MCF 10A (cell line): ENCODE results near the gene SH3D19. TPM values are rescaled to one million over a fixed set of nuclear protein-coding genes. Genes with fewer than 3 reads are reported as not detected.

Experiments used
- BruUV-seq: library from RNA; stranded (reverse); fragments of 400-500 nt; replicated peaks from 2 replicates; lab custom pipeline; 2021; lab: Mats Ljungman, UMichigan
- CTCF ChIA-PET: fragments of 300-600 bp; sonication (Branson Sonifier 250); formaldehyde crosslinking; extraction: SDS; loops from one replicate; lab custom pipeline; 2021; ENCODE audit warnings: antibody characterized with exemption, inconsistent platforms; lab: Yijun Ruan, JAX
- POLR2A ChIA-PET: fragments of 300-600, 350-650 bp; sonication (Branson Sonifier 250); formaldehyde crosslinking; extraction: SDS; loops from one replicate; lab custom pipeline; 2020; ENCODE audit warnings: antibody characterized with exemption, inconsistent platforms; lab: Yijun Ruan, JAX
- DNase-seq: peaks from one replicate; pipeline ENCODE4 v3.0.0-alpha.2; 2018; ENCODE audit not compliant: unreplicated experiment
- H3K27ac Mint-ChIP-seq: one replicate; pipeline ENCODE4 v1.8.0; 2022; ENCODE audit warnings: mild to moderate bottlenecking, low read depth, mixed read lengths; ENCODE audit not compliant: unreplicated experiment
- H3K27me3 Mint-ChIP-seq: one replicate; pipeline ENCODE4 v1.8.0; 2022; ENCODE audit warnings: mixed read lengths; ENCODE audit not compliant: insufficient read depth, unreplicated experiment
- H3K36me3 Mint-ChIP-seq: one replicate; pipeline ENCODE4 v1.8.0; 2022; ENCODE audit warnings: mild to moderate bottlenecking, moderate library complexity, mixed read lengths; ENCODE audit not compliant: insufficient read depth, unreplicated experiment
- H3K4me1 Mint-ChIP-seq: one replicate; pipeline ENCODE4 v1.8.0; 2022; ENCODE audit warnings: mixed read lengths; ENCODE audit not compliant: insufficient read depth, unreplicated experiment
- H3K4me3 Mint-ChIP-seq: one replicate; pipeline ENCODE4 v1.8.0; 2022; ENCODE audit warnings: mild to moderate bottlenecking, moderate library complexity, mixed read lengths; ENCODE audit not compliant: unreplicated experiment
- H3K9me3 Mint-ChIP-seq: one replicate; pipeline ENCODE4 v1.8.0; 2022; ENCODE audit warnings: mixed read lengths; ENCODE audit not compliant: unreplicated experiment
- intact Hi-C: fragments of 100-400 bp; cut with micrococcal nuclease; formaldehyde crosslinking; loops from 2 replicates; pipeline ENCODE4 v1.14.1; 2022
- total RNA-seq: library from RNA; stranded (reverse); gene quantifications from 2 replicates; pipeline ENCODE4 v1.2.3, GENCODE V29; 2022
- TF ChIP-seq, protein P1 (sequence below): fragments of 200-600 bp; IDR thresholded peaks from one replicate; pipeline ENCODE4 v1.8.0; 2022; ENCODE audit warnings: antibody characterized with exemption, mild to moderate bottlenecking; ENCODE audit not compliant: unreplicated experiment

Gene SH3D19
- total RNA-seq, 1 experiment from 2014 or later = 51.3 TPM

DNA sequence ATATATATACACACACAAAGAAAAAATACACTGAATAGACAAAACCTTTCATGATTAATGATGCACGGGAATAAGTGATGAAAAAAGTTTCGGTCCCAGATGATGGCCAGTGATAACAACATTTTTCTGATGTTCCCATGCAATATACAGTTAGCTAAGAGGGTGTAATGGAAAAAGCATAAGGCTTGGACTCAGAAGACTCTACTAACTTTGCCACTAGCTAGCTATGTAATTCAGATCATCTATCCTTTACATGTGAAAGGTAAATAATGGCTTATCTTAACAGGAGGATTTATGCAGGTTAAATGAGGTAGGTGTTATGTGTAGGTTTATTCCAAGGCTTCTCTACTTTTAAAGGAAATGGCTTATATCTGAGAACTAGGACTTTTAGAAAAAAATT is 221.6 kb downstream of the SH3D19 start:
- H3K36me3 Mint-ChIP-seq = peaks cover 97% of the 10 kb centered on the region

GRCh38 chr4:151100531-151100930 is 224.9 kb downstream of the SH3D19 start:
- TF ChIP-seq, protein P1, sequence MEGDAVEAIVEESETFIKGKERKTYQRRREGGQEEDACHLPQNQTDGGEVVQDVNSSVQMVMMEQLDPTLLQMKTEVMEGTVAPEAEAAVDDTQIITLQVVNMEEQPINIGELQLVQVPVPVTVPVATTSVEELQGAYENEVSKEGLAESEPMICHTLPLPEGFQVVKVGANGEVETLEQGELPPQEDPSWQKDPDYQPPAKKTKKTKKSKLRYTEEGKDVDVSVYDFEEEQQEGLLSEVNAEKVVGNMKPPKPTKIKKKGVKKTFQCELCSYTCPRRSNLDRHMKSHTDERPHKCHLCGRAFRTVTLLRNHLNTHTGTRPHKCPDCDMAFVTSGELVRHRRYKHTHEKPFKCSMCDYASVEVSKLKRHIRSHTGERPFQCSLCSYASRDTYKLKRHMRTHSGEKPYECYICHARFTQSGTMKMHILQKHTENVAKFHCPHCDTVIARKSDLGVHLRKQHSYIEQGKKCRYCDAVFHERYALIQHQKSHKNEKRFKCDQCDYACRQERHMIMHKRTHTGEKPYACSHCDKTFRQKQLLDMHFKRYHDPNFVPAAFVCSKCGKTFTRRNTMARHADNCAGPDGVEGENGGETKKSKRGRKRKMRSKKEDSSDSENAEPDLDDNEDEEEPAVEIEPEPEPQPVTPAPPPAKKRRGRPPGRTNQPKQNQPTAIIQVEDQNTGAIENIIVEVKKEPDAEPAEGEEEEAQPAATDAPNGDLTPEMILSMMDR = no peak
- Mint-ChIP-seq H3K27ac (peak overlapping the region; percentile 100), H3K27me3 (no peaks in the 10 kb centered on the region), H3K36me3 (peaks cover 65% of the 10 kb centered on the region), H3K4me3 (peak overlapping the region; percentile 91), H3K9me3 (no peaks in the 10 kb centered on the region), H3K4me1 (peaks cover 10% of the 10 kb centered on the region)
- DNase-seq = no peak
- ChIA-PET POLR2A (interaction anchor here (0.7 to 7.3 kb wide), 18 partner anchors 8 to 1679 kb away, joined by 3 to 84 read pairs (median 5); partner anchors contain the start of genes ARFIP1, FHIP1A, LRBA and SH3D19), CTCF (interaction anchor here (0.6 to 1.8 kb wide), 4 partner anchors 17 to 960 kb away, joined by 3 to 7 read pairs (median 4); no protein-coding TSS in a partner anchor)
- intact Hi-C loops = no loop called here
- no TSS peak for BruUV-seq

More for the DNA sequence above, 221.6 kb downstream of the SH3D19 start:
- no TSS peak for BruUV-seq
- H3K9me3 Mint-ChIP-seq = no peaks in the 10 kb centered on the region
- H3K27ac Mint-ChIP-seq = no peak overlapping the region
- CTCF ChIA-PET = interaction anchor here (0.6 to 1.4 kb wide), 2 partner anchors 36 to 727 kb away, joined by 3 to 4 read pairs; no protein-coding TSS in a partner anchor
- TF ChIP-seq, protein P1 = no peak
- peaks cover 10% of the 10 kb centered on the region for H3K4me1 Mint-ChIP-seq
- POLR2A ChIA-PET = interaction anchor here (2.5 to 7.3 kb wide), 2 partner anchors 10 to 14 kb away, joined by 10 to 44 read pairs; no protein-coding TSS in a partner anchor
- intact Hi-C loops = no loop called here
- no peak overlapping the region for H3K4me3 Mint-ChIP-seq
- DNase-seq = no peak
- no peaks in the 10 kb centered on the region for H3K27me3 Mint-ChIP-seq

GRCh38 chr4:151099976-151100417 is 225.4 kb downstream of the SH3D19 start:
- BruUV-seq = TSS peak; percentile 54
- CTCF ChIA-PET = interaction anchor here (0.6 to 1.8 kb wide), 7 partner anchors 18 to 1869 kb away, joined by 3 to 7 read pairs (median 3); no protein-coding TSS in a partner anchor
- TF ChIP-seq, protein P1 = no peak
- DNase-seq = peak; percentile 29
- Mint-ChIP-seq H3K4me1 (peaks cover 10% of the 10 kb centered on the region), H3K27me3 (no peaks in the 10 kb centered on the region), H3K4me3 (peak overlapping the region; percentile 91), H3K36me3 (peaks cover 59% of the 10 kb centered on the region), H3K9me3 (no peaks in the 10 kb centered on the region), H3K27ac (peak overlapping the region; percentile 100)
- POLR2A ChIA-PET = interaction anchor here (0.6 to 7.3 kb wide), 19 partner anchors 8 to 1679 kb away, joined by 3 to 84 read pairs (median 5); partner anchors contain the start of genes ARFIP1, FHIP1A, LRBA and SH3D19
- intact Hi-C loops = loop anchor here (1.0 kb wide), 1 partner anchor 85 kb away; the partner anchor contains the start of gene LRBA
